Transverse colon (tissue), 4 donors: ENCODE data around the gene RGS6.

Source experiments
- CTCF ChIP-seq, 5 experiments: fragments of 200-600 bp in 3 of 5; fragments of 450-650 bp in 2 of 5; sonication (generic) in 3 of 5; IDR thresholded peaks; 1 replicate in 2 of 5; 2 replicates in 3 of 5; pipeline ENCODE4 v1.5.1; 2016 to 2017; ENCODE audit warnings: antibody characterized with exemption in 5 of 5, inconsistent platforms in 3 of 5, mild to moderate bottlenecking in 2 of 5, moderate library complexity in 1 of 5
- EP300 ChIP-seq: sonication (generic); formaldehyde crosslinking; IDR thresholded peaks from one replicate; pipeline ENCODE4 v1.6.1; 2017; ENCODE audit warnings: antibody characterized with exemption, low read depth
- POLR2A ChIP-seq: fragments of 450-650 bp; IDR thresholded peaks from one replicate; pipeline ENCODE4 v1.6.1; 2016; ENCODE audit warnings: antibody characterized with exemption, mild to moderate bottlenecking, moderate library complexity
- POLR2AphosphoS5 ChIP-seq, 3 donors: sonication (generic); formaldehyde crosslinking; IDR thresholded peaks; one replicate each; pipeline ENCODE4 v1.6.1; 2016; ENCODE audit warnings: antibody characterized with exemption in 3 of 3

- TF ChIP-seq CTCF (IDR thresholded peaks at IDR 0.05): no peak
- TF ChIP-seq POLR2AphosphoS5 (IDR thresholded peaks at IDR 0.05): no peak
- TF ChIP-seq POLR2A: no peak
- TF ChIP-seq EP300: no peak
Observed at GRCh38 chr14:72017290-72017689, 85.1 kb downstream of the RGS6 start.
